Neural cell (in vitro differentiated cells): Measurements from ENCODE around the gene ADD3. TPM values are rescaled to one million over a fixed set of nuclear protein-coding genes. Genes with fewer than 3 reads are reported as not detected.
A peak's percentile ranks its signal among the peaks of the same experiment; 100 is the strongest.

ENCODE experiments used
- H2AFZ ChIP-seq: fragments of 200-600, 300-800 bp; sonication (generic), shearing (Covaris generic); 2 replicates; pipeline ENCODE4 v1.6.0; 2014; ENCODE audit warnings: low read depth, mild to moderate bottlenecking, antibody characterized with exemption, low read length, moderate library complexity
- H3F3A ChIP-seq: fragments of 200-600 bp; shearing (Covaris generic); 2 replicates; pipeline ENCODE4 v1.6.1; 2016; ENCODE audit warnings: mild to moderate bottlenecking, moderate library complexity, mixed read lengths, antibody characterized with exemption, low read length; ENCODE audit not compliant: insufficient read depth, poor library complexity, severe bottlenecking
- H3K27ac ChIP-seq: fragments of 200-600, 300-800 bp; sonication (generic), shearing (Covaris generic); 2 replicates; pipeline ENCODE4 v1.5.1; 2014; ENCODE audit warnings: mild to moderate bottlenecking, low read length, moderate library complexity
- H3K27me3 ChIP-seq: fragments of 300-800, 200-600 bp; sonication (generic), shearing (Covaris generic); 2 replicates; pipeline ENCODE4 v1.6.0; 2014; ENCODE audit warnings: mild to moderate bottlenecking, low read depth, low read length, moderate library complexity; ENCODE audit not compliant: insufficient read depth
- H3K36me3 ChIP-seq: fragments of 300-800, 200-600 bp; sonication (generic), shearing (Covaris generic); 2 replicates; pipeline ENCODE4 v1.5.1; 2014; ENCODE audit warnings: mild to moderate bottlenecking, antibody characterized with exemption, low read length, moderate library complexity; ENCODE audit not compliant: insufficient read depth
- H3K4me2 ChIP-seq: fragments of 300-800, 200-600 bp; sonication (generic), shearing (Covaris generic); 2 replicates; pipeline ENCODE4 v1.6.0; 2014; ENCODE audit warnings: mild to moderate bottlenecking, low read length
- H3K4me3 ChIP-seq: fragments of 300-800, 200-600 bp; sonication (generic), shearing (Covaris generic); 2 replicates; pipeline ENCODE4 v1.5.1; 2014; ENCODE audit warnings: mild to moderate bottlenecking, low read length, moderate library complexity
- H3K79me2 ChIP-seq: fragments of 200-600 bp; shearing (Covaris generic); replicated peaks from 2 replicates; pipeline ENCODE4 v1.6.0; 2014; ENCODE audit warnings: mild to moderate bottlenecking, low read length, moderate library complexity; ENCODE audit not compliant: insufficient read depth
- H3K9ac ChIP-seq: fragments of 300-800, 200-600 bp; sonication (generic), shearing (Covaris generic); 2 replicates; pipeline ENCODE4 v1.6.1; 2016; ENCODE audit warnings: mild to moderate bottlenecking, low read length, mixed read lengths
- H3K9me2 ChIP-seq: fragments of 200-600 bp; shearing (Covaris generic); 2 replicates; pipeline ENCODE4 v1.6.1; 2016; ENCODE audit warnings: mild to moderate bottlenecking, low read length, mixed read lengths; ENCODE audit not compliant: insufficient read depth
- H3K9me3 ChIP-seq: fragments of 200-600, 300-800 bp; sonication (generic), shearing (Covaris generic); 2 replicates; pipeline ENCODE4 v1.6.1; 2016; ENCODE audit warnings: mild to moderate bottlenecking, mixed run types, low read length, moderate library complexity, mixed read lengths
- H4K20me1 ChIP-seq: fragments of 200-600 bp; shearing (Covaris generic); 2 replicates; pipeline ENCODE4 v1.6.1; 2016; ENCODE audit warnings: mild to moderate bottlenecking, mixed run types; ENCODE audit not compliant: insufficient read depth
- EP300 ChIP-seq: fragments of 450-650 bp; conservative IDR thresholded peaks from 2 replicates; pipeline ENCODE4 v1.6.1; 2014; ENCODE audit warnings: antibody characterized with exemption, mild to moderate bottlenecking, moderate library complexity; ENCODE audit not compliant: poor library complexity, severe bottlenecking
- EZH2 ChIP-seq: fragments of 200-600, 300-800 bp; shearing (Covaris generic), sonication (generic); IDR thresholded peaks from 2 replicates; pipeline ENCODE4 v1.6.1; 2014; ENCODE audit warnings: antibody characterized with exemption, low read length, borderline replicate concordance, mild to moderate bottlenecking; ENCODE audit not compliant: insufficient read depth, poor library complexity, severe bottlenecking
- MXI1 ChIP-seq: fragments of 450-650 bp; conservative IDR thresholded peaks from 2 replicates; pipeline ENCODE4 v1.6.1; 2014; ENCODE audit warnings: antibody characterized with exemption, mild to moderate bottlenecking; ENCODE audit not compliant: poor library complexity, severe bottlenecking
- POLR2AphosphoS5 ChIP-seq: IDR thresholded peaks from 2 replicates; pipeline ENCODE4 v1.6.1; 2012
- RAD21 ChIP-seq: fragments of 450-650 bp; conservative IDR thresholded peaks from 2 replicates; pipeline ENCODE4 v1.6.1; 2014; ENCODE audit warnings: antibody characterized with exemption, mild to moderate bottlenecking, moderate library complexity
- SMC3 ChIP-seq: fragments of 450-650 bp; conservative IDR thresholded peaks from 2 replicates; pipeline ENCODE4 v1.6.1; 2014; ENCODE audit warnings: antibody characterized with exemption, mild to moderate bottlenecking, moderate library complexity; ENCODE audit not compliant: poor library complexity
- TAF1 ChIP-seq: IDR thresholded peaks from 2 replicates; pipeline ENCODE4 v1.6.1; 2012; ENCODE audit warnings: low read depth
- polyA plus RNA-seq: library from polyadenylated mRNA; depleted of rRNA; stranded (reverse); fragments of >200 nt; gene quantifications from 2 replicates; pipeline ENCODE4 v1.2.3, GENCODE V29; 2014
- TF ChIP-seq, protein P1 (sequence below): IDR thresholded peaks from 2 replicates; pipeline ENCODE4 v1.6.1; 2012; ENCODE audit warnings: borderline replicate concordance
- TF ChIP-seq, protein P2 (sequence below): fragments of 450-650 bp; IDR thresholded peaks from 2 replicates; pipeline ENCODE4 v1.5.1; 2014; ENCODE audit warnings: antibody characterized with exemption, mild to moderate bottlenecking, moderate library complexity; ENCODE audit not compliant: poor library complexity, severe bottlenecking

The ADD3 gene
- polyA plus RNA-seq, 1 donor from 2014 or later: 40.6 TPM

DNA sequence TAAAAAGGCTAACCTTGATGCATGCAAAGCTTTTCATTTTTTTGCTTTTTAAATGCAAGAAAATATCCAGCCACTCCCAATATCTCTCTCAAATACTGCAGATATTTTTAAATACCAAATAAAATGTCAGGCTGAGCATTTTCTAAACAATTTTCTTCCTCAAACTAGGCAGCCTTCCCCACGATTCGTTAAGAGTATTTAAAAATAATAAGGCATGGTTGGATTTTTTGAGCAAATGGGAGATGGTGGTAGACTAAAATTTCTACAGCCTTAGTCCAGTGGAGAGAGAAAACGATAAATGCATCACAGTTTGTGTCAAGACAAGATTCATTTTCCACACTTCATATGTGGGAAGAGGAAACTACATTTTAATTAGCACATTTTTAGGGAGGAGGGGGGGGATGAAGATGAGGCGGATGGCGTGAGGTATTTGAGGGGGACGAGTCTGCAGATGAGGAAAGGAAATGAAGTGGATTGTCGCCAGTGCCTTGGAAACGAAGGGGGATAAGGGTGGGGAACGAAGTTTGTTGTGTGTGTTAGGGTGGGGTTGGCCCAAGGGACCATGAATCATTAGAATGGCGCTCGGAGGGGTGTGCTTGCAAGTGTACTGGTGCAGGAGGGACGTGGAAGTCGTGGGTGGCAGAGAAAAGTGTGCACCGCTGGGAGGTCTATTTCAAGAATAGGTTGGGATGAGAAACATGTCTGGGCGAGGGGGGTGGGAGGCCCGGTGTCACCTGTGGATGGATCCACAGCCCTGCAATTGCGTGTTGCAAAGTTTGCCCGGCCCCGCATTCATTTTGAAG, 1.2 kb upstream of the ADD3 start:
- Histone ChIP-seq H3K9ac (peak overlapping the region; percentile 76), H3F3A (peaks cover 3% of the 10 kb centered on the region), H3K9me3 (no peaks in the 10 kb centered on the region), H3K4me3 (peak overlapping the region; percentile 92), H3K36me3 (no peaks in the 10 kb centered on the region), H3K4me2 (peak overlapping the region; percentile 66), H3K79me2 (peaks cover 11% of the 10 kb centered on the region), H3K27ac (peak overlapping the region; percentile 22), H3K27me3 (no peaks in the 10 kb centered on the region), H2AFZ (no peak overlapping the region), H3K9me2 (no peaks in the 10 kb centered on the region), H4K20me1 (no peaks in the 10 kb centered on the region)
- TF ChIP-seq TAF1 (no peak), EP300 (no peak), SMC3 (no peak), MXI1 (no peak), EZH2 (no peak), POLR2AphosphoS5 (no peak), RAD21 (no peak)
- TF ChIP-seq, protein P1, sequence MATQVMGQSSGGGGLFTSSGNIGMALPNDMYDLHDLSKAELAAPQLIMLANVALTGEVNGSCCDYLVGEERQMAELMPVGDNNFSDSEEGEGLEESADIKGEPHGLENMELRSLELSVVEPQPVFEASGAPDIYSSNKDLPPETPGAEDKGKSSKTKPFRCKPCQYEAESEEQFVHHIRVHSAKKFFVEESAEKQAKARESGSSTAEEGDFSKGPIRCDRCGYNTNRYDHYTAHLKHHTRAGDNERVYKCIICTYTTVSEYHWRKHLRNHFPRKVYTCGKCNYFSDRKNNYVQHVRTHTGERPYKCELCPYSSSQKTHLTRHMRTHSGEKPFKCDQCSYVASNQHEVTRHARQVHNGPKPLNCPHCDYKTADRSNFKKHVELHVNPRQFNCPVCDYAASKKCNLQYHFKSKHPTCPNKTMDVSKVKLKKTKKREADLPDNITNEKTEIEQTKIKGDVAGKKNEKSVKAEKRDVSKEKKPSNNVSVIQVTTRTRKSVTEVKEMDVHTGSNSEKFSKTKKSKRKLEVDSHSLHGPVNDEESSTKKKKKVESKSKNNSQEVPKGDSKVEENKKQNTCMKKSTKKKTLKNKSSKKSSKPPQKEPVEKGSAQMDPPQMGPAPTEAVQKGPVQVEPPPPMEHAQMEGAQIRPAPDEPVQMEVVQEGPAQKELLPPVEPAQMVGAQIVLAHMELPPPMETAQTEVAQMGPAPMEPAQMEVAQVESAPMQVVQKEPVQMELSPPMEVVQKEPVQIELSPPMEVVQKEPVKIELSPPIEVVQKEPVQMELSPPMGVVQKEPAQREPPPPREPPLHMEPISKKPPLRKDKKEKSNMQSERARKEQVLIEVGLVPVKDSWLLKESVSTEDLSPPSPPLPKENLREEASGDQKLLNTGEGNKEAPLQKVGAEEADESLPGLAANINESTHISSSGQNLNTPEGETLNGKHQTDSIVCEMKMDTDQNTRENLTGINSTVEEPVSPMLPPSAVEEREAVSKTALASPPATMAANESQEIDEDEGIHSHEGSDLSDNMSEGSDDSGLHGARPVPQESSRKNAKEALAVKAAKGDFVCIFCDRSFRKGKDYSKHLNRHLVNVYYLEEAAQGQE: no peak
- TF ChIP-seq, protein P2, sequence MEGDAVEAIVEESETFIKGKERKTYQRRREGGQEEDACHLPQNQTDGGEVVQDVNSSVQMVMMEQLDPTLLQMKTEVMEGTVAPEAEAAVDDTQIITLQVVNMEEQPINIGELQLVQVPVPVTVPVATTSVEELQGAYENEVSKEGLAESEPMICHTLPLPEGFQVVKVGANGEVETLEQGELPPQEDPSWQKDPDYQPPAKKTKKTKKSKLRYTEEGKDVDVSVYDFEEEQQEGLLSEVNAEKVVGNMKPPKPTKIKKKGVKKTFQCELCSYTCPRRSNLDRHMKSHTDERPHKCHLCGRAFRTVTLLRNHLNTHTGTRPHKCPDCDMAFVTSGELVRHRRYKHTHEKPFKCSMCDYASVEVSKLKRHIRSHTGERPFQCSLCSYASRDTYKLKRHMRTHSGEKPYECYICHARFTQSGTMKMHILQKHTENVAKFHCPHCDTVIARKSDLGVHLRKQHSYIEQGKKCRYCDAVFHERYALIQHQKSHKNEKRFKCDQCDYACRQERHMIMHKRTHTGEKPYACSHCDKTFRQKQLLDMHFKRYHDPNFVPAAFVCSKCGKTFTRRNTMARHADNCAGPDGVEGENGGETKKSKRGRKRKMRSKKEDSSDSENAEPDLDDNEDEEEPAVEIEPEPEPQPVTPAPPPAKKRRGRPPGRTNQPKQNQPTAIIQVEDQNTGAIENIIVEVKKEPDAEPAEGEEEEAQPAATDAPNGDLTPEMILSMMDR: no peak

DNA sequence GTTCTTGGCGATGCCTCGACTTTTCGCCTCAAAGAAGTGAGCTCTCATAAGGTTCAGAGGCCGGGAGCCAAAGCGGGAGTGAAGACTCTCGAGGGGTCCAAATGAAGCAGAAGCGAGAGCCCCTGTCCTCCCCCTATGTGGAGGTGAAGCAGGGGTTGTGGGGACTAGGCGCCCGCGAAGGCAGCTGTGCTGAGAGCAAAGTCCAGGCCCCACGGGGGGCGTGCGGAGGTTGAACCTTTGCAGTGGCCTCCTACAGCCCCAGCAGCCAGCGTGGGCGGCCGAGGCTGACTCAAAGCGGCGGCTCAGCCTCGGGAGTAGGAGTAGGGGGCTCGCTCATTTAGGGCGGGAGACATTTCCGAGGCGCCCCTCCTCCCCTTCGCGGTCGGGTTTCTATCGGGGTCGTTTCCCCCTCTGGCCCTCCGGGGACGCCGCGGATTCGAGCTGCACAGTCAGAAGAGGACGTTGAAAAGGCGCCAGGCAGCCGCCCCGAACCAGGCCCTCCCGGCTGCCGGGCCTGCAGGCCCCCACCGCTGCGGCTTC, 553 bp upstream of the ADD3 start:
- H3K9me2 ChIP-seq: no peaks in the 10 kb centered on the region
- peak overlapping the region; percentile 63 for H2AFZ ChIP-seq
- H3K4me3 ChIP-seq: peak overlapping the region; percentile 92
- no peaks in the 10 kb centered on the region for H4K20me1 ChIP-seq
- peak overlapping the region; percentile 76 for H3K9ac ChIP-seq
- peaks cover 18% of the 10 kb centered on the region for H3K79me2 ChIP-seq
- H3K9me3 ChIP-seq: no peaks in the 10 kb centered on the region
- peak overlapping the region; percentile 38 for H3K27ac ChIP-seq
- H3K27me3 ChIP-seq: no peaks in the 10 kb centered on the region
- H3F3A ChIP-seq: peaks cover 3% of the 10 kb centered on the region
- no peaks in the 10 kb centered on the region for H3K36me3 ChIP-seq
- peak overlapping the region; percentile 36 for H3K4me2 ChIP-seq
- TF ChIP-seq EZH2: no peak
- no peak for TF ChIP-seq SMC3
- no peak for TF ChIP-seq EP300
- no peak for TF ChIP-seq MXI1
- TF ChIP-seq POLR2AphosphoS5: no peak
- no peak for TF ChIP-seq RAD21
- TF ChIP-seq TAF1: no peak
- TF ChIP-seq, protein P1: no peak
- TF ChIP-seq, protein P2: no peak
